ENCODE data around the gene AFAP1L2.
A peak's percentile ranks its signal among the peaks of the same experiment; 100 is the strongest.

AFAP1L2 gene

DNA sequence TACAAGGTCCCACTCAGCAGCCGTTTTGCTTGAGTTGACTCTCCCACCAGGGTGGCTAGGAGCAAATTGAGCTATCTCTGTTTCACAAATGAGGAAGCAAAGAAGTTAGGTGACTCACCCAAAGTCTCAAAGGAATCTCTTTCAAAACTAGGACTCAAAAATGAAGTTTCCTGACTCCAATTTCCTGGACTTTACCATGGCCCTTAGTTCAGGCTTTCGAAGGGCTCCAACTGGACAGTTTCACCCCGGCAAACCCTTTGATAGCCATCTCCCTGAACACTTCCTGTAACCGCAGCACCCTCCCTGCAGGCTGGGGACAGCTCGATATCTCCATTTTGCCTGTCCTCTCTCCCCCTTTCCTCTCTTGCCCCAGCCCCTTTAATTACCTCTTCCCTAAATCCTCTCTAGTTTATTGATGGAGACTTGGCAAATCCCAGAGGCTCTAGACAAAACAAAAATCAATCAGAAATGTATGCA, 4.7 kb upstream of the AFAP1L2 start:
- no peak for DNase-seq (ENCODE audit: low spot score)

DNA sequence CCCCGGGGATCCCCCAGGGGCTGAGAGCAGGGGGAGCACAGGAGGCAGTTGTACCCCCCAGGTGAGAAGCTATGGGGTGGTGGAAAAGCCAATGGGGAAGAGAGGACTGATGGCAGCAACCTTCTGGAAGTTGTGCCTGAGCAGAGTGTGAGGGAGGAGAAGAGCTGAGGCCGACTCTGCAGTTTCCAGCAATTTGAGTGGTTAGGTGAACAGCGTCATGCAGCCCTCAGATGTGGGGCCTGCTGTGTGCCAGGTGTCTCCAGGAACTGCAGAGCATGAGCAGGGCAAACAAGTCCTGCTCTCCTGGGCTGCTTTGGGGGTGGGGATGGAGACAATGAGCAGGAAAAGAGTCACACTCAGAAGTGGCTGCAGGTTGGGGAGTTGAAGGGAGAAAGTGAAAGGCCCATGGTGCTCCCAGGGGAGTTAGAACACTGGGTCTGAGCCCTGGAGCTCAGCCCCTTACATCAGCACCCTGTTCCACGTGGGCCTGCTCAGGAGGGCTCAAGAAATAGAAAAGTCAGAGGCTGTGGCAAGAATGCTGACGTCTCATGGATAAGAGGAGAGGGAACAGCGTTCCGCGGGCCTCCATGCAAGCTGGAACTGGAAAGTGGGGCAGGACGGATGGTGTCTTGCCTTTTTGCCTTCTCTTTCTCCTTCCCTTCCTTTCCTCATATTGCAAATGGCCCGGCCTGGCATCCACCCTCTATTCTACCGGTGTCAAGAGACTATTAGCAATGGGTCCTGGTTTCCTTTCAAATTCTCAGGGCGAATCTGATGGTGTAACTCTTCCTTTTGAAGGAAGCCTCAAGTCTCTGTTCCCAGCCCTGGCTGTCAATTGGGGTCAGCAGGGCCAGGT, 4.0 kb upstream of the AFAP1L2 start:
- DNase-seq (ENCODE audit: low spot score): no peak

GRCh38 chr10:114406455-114406854, 2.2 kb upstream of the AFAP1L2 start:
- DNase-seq (ENCODE audit: low spot score): no peak

GRCh38 chr10:114405011-114405350, 679 bp upstream of the AFAP1L2 start:
- no peak for DNase-seq (ENCODE audit: low spot score)

DNA sequence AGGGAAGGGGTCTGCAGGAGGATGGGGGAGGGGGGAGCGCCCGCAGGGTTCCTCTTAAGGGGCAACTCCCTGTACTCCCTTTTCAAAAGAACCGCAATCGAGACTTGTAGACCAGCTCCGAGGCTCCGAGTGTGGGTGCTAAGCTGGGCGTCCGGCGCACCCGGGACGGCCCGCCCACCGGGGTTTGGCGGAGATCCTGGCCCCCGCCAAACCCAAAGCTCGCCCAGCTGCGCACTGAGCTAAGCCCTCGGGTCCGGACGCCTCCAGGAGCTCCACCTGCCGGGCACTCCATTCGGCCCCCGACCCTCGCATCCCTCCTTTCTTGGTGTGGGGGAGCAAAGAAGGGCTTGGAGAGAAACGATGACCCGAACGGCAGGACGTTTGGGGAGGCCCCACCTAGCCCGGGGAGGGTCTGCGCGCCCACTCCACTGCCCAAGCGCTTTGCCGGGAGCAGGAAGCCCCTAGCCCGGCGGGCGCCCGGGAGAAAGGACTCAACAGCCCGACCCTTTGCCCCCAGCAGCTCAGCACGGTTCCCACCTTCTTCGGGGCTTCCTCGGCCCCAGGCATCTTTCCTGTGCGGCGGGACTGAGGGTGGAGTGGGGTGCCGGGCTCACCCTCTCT, 651 bp downstream of the AFAP1L2 start:
- no peak for DNase-seq (ENCODE audit: low spot score)

- no peak for DNase-seq (ENCODE audit: low spot score)
These were observed 1.3 kb downstream of the AFAP1L2 start for GRCh38 chr10:114402871-114403540.

DNA sequence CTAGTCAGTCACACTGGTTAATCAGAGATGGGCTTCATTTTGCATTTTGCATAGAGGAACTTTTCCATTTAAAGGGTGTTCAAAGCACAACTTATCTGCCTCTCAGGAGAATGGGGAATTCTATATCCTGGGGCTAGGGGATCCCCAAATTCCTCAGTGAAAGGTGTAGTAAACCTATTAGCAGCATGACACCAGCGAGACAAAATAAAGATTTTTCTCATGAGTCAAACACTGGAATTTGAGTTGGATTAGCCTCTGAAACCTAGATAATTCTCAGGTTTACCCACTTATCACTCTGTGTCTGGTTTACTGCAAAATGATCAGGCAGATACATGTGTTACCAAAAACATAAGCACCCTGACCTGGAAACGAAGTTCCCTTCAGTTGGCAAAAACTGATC, 2.1 kb downstream of the AFAP1L2 start:
- no peak for DNase-seq (ENCODE audit: low spot score)

GRCh38 chr10:114401195-114401791, 3.0 kb downstream of the AFAP1L2 start:
- no peak for DNase-seq (ENCODE audit: low spot score)

DNA sequence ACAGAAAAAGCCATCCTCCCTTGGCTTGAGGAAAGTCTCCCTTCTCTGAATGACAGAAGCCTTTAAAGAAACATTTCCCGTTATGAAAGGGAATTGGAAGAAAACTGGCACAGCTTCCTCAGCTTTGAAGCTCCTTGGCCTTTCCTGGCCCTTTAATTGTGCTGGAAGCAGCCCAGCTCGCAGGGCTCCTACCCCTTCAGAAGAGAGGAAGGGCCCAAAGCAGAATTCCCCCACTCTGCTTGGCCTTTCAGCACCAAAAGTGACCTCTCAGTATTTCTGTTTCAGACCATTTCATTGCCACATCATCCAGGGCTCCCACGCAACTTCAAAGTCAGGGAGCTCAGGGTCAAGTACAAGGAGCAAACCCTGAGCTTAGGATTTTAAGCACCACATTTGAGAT, 4.2 kb downstream of the AFAP1L2 start:
- no peak for DNase-seq (ENCODE audit: low spot score)

DNA sequence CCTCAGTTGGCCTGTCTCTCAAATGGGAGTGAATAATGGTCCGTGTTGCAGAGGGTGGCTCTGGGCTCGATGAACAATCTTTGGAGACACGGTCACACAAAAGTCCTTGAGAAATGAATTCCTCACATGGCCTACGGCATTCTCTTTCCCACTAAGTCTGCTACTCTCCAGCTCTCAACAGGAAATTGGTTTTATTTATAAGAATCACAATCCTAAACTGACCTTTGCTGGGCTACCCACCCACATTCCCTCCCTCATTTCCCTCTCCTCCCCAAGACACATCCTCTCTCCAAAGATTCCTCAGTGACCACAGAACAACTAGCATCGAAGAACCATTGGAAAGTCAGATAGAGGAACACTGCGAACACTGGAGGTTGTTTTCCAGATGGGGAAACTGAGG, 4.7 kb downstream of the AFAP1L2 start:
- DNase-seq (ENCODE audit: low spot score): no peak

DNA sequence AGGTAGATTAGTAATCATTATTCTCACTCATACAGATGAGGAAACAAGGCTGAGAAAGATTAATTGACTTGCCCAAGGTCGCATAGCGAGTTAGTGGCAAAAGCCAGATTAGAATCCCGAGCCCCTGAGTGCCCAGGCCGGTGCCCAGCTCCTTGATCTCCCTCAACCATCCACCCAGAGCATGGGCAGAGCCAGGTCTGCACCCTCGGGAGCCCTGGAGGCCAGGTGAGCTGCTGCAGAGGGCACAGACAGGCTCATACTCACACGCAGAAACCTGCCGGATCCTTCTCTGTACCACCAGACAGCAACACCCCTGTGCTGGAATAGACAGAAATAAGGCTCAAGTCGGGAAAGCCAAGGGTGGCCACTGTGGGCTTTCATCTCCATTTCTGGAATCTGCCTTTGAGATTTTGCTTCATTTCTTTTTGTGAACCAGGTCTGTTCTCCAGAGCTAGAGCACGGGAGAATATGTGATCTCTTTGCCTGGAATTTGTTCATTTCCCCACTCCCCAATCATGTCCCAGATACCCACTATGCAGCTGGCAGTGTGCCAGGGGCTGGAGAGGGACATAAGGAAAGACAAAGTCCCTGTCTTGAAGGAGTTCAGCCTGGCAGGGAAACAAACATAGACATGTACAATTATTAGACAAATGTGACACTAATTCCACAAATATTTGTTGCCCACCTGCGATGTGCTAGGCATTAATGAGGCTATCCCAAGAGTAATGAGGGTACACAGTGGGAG, 5.5 kb downstream of the AFAP1L2 start:
- DNase-seq (ENCODE audit: low spot score): no peak

DNA sequence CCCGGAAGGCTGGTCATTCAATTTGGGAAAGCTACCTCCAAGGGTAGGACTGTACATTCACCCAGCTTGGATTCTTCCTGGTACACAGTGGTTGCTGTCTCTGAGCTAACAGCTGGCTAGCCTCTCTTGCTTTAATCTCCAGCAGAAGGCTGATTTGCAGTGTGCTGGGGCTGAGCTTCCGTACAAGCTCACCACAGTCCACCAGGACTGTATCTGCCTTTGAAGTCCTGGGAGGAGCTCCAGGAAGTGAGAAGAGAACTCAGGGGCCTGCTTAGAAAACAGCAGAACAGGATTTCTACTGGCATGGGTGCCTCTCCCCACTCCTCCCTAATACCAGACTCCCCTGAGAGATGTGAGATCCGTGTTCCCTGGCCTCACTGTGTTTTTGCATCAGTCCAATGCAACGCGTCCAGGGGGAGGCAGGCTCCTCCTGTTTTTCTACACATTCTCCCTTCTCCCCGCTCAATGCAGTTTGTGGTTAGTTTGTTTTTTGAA, 6.6 kb downstream of the AFAP1L2 start:
- DNase-seq (ENCODE audit: low spot score): no peak

GRCh38 chr10:114396464-114396863, 7.8 kb downstream of the AFAP1L2 start:
- DNase-seq (ENCODE audit: low spot score): no peak

DNA sequence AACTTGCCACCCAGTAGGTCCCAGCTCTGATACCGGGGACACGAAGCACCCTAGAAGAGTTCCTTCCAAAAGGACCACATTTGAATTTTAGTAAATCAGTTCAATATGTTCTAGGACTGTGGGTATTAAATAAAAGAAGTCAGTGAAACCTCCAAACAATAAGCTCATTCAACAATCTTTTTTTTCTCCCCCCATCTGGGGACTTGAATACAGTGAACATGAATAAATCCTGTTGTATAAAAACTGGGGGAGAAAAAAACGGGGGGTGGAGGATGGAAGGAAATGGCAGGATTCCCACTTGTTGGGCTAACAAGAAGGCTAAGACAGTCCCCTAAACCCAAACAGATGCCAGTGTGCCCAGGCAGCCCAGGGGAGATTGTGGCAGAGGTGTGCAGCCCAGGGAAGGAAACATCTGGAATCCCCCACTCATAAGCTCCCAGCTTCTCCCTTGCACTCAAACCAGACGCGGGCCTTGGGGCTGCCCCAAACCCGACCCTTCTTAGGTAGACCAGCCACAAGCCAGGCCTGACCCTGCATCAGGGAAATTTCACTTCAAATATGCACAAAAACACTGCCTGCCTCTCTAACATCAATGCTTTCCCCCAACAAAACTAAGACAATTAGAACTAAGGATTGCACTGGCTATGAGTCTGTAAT, 8.8 kb downstream of the AFAP1L2 start:
- DNase-seq (ENCODE audit: low spot score): no peak

GRCh38 chr10:114394531-114394930, 9.8 kb downstream of the AFAP1L2 start:
- no peak for DNase-seq (ENCODE audit: low spot score)

- no peak for DNase-seq (ENCODE audit: low spot score)
These were observed 10.4 kb downstream of the AFAP1L2 start for GRCh38 chr10:114393886-114394285.

DNA sequence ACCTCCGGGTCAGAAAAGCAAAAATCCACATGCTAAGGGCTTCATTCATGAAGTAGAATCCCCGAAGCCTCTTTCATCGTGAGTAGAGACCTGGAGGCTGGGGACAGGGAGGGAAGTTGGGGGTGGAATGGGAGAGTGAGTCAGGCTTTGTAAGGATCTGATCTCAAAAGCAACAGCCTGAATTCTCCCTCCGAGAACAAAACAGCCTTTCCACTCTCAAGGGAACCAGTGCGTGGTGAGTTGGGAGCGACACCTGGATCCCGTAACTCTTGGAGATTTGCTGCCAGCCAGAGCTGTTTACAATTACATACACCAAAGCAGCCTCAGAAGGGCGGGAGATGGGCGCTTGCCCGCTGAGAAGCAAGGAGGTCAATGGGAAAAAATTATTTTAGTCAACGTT, 10.8 kb downstream of the AFAP1L2 start:
- no peak for DNase-seq (ENCODE audit: low spot score)

GRCh38 chr10:114392112-114392835, 12.0 kb downstream of the AFAP1L2 start:
- DNase-seq (ENCODE audit: low spot score): no peak

DNA sequence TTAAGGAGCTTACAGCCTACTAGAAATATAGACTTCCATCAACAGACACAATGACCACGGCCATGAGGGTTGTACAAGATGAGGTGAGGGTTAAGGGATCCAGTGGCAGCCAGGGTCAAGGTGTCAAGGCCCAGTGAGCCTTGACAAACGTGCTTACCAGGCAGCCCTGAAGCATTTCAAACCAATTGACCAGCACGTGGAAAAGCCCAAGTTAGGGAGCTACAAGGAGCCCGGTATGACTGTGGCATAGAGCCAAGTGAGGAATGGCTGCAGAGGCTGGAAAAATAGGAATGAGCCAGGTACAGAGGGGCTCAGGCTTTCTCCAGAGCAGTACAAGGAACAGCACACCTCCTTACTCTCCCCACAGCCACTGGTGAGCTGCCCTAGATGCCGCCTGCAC, 12.7 kb downstream of the AFAP1L2 start:
- DNase-seq (ENCODE audit: low spot score): no peak

DNA sequence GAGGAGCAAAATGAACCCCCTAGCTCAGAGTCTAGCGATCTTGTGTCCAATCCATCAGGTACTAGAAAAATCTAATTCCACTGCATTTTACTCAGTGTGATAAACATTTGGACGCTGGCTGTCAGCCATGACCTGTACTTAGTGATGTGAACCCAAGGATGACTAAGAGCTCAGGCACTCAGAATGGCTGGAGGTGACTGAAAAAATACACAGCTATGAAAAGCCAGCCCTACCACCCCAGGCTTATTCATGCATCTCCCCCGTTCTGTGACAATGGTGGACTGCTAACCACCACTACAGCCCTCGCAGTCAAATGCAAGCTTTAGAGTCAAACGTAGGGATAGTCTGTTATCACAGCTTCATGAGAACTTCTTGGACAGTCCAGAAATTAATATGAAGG, 14.9 kb downstream of the AFAP1L2 start:
- DNase-seq (ENCODE audit: low spot score): no peak

DNA sequence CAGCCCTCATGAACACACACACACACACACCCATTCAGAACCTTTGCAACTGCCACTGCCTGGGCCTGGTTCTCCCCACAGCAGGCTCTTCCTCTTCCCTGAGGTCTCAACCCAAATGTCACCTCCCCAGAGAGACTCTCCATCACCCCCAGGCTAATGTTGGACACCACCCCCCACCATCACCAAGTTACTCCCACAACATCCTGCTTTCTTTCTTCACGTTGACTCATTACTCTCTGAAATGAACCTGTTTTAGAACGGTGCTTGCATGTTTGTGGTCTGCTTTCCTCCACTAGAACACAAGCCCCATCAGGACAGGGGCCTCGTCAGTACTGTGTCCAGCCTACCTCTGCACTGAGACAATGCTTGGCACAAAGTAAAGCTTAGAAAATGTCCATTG, 16.0 kb downstream of the AFAP1L2 start:
- peak; percentile 37 for DNase-seq (ENCODE audit: low spot score)
